ENCODE data around the gene DYNC2I2. TPM values are rescaled to one million over a fixed set of nuclear protein-coding genes. Genes with fewer than 3 reads are reported as not detected.

Gene DYNC2I2
- total RNA-seq, 4 donors from 2014 or later = 15.0 to 21.4 (median 18.5) TPM

- no peak for TF ChIP-seq CTCF (IDR thresholded peaks at IDR 0.05; ENCODE audit: low read depth)
Observed at GRCh38 chr9:128600099-128600498, 56.5 kb downstream of the DYNC2I2 start.

- no peak for TF ChIP-seq CTCF (IDR thresholded peaks at IDR 0.05; ENCODE audit: low read depth)
Observed at GRCh38 chr9:128595471-128595870, 61.2 kb downstream of the DYNC2I2 start.

GRCh38 chr9:128593856-128594255, 62.8 kb downstream of the DYNC2I2 start:
- TF ChIP-seq CTCF (IDR thresholded peaks at IDR 0.05; ENCODE audit: low read depth) = no peak

- no peak for TF ChIP-seq CTCF (IDR thresholded peaks at IDR 0.05; ENCODE audit: low read depth)
Observed at GRCh38 chr9:128593039-128593438, 63.6 kb downstream of the DYNC2I2 start.

- no peak for TF ChIP-seq CTCF (IDR thresholded peaks at IDR 0.05; ENCODE audit: low read depth)
Observed at GRCh38 chr9:128588581-128589233, 67.9 kb downstream of the DYNC2I2 start.

GRCh38 chr9:128587453-128587852, 69.2 kb downstream of the DYNC2I2 start:
- TF ChIP-seq CTCF (IDR thresholded peaks at IDR 0.05; ENCODE audit: low read depth) = no peak

Other genes with a start within 250 kb of the DYNC2I2 start
- 10 to 100 TPM in 3 of 4 donors, 1 to 10 TPM in 1; 8.3 to 34.7 (median 31.4) TPM for gene CERCAM, start 236.0 kb downstream of the DYNC2I2 start, total RNA-seq
- 10 to 100 TPM; 13.4 to 22.2 (median 16.5) TPM for gene ODF2, start 200.8 kb downstream of the DYNC2I2 start, total RNA-seq
- gene GLE1, start 152.1 kb downstream of the DYNC2I2 start, total RNA-seq = 10 to 100 TPM; 21.0 to 33.0 (median 23.4) TPM
- 100 to 1,000 TPM; 185 to 310 (median 275) TPM for gene SPTAN1, start 104.3 kb downstream of the DYNC2I2 start, total RNA-seq
- gene SET, start 32.4 kb upstream of the DYNC2I2 start, total RNA-seq = 100 to 1,000 TPM; 116 to 160 (median 146) TPM
- 10 to 100 TPM in 1 of 4 donors, 1 to 10 TPM in 3; 1.3 to 13.2 (median 4.7) TPM for gene PKN3, start 45.7 kb upstream of the DYNC2I2 start, total RNA-seq
- 10 to 100 TPM; 11.7 to 36.5 (median 27.0) TPM for gene ZDHHC12, start 67.3 kb upstream of the DYNC2I2 start, total RNA-seq
- 10 to 100 TPM; 30.9 to 80.1 (median 34.7) TPM for gene ZER1, start 115.1 kb upstream of the DYNC2I2 start, total RNA-seq
- 10 to 100 TPM in 3 of 4 donors, 1 to 10 TPM in 1; 9.0 to 27.9 (median 12.4) TPM for gene TBC1D13, start 130.4 kb upstream of the DYNC2I2 start, total RNA-seq
- gene ENDOG, start 161.7 kb upstream of the DYNC2I2 start, total RNA-seq = 10 to 100 TPM; 12.1 to 29.8 (median 19.9) TPM
- gene SPOUT1, start 172.9 kb upstream of the DYNC2I2 start, total RNA-seq = 10 to 100 TPM; 20.2 to 38.1 (median 23.7) TPM
- 1 to 10 TPM; 1.5 to 7.5 (median 2.1) TPM for gene KYAT1, start 225.1 kb upstream of the DYNC2I2 start, total RNA-seq
- gene LRRC8A, start 225.3 kb upstream of the DYNC2I2 start, total RNA-seq = 10 to 100 TPM; 17.2 to 78.6 (median 24.4) TPM